Fibroblast of lung (primary cell): ENCODE results near the gene NOG.

Experiments
- EZH2 ChIP-seq: IDR thresholded peaks from 2 replicates; pipeline ENCODE4 v1.5.1; 2012; ENCODE audit warnings: low read length, control low read depth, mild to moderate bottlenecking; ENCODE audit errors: missing control alignments
- TF ChIP-seq, protein P1 (sequence below), 2 donors: IDR thresholded peaks in 1 of 2; conservative IDR thresholded peaks in 1 of 2; 1 replicate in 1 of 2; 2 replicates in 1 of 2; pipeline ENCODE4 v1.5.1; 2011 to 2012; ENCODE audit warnings: low read length in 2 of 2, control low read depth in 1 of 2, inconsistent platforms in 1 of 2, low read depth in 1 of 2, mild to moderate bottlenecking in 1 of 2

- TF ChIP-seq, protein P1, sequence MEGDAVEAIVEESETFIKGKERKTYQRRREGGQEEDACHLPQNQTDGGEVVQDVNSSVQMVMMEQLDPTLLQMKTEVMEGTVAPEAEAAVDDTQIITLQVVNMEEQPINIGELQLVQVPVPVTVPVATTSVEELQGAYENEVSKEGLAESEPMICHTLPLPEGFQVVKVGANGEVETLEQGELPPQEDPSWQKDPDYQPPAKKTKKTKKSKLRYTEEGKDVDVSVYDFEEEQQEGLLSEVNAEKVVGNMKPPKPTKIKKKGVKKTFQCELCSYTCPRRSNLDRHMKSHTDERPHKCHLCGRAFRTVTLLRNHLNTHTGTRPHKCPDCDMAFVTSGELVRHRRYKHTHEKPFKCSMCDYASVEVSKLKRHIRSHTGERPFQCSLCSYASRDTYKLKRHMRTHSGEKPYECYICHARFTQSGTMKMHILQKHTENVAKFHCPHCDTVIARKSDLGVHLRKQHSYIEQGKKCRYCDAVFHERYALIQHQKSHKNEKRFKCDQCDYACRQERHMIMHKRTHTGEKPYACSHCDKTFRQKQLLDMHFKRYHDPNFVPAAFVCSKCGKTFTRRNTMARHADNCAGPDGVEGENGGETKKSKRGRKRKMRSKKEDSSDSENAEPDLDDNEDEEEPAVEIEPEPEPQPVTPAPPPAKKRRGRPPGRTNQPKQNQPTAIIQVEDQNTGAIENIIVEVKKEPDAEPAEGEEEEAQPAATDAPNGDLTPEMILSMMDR (conservative IDR thresholded peaks at IDR 0.05 in 1 of 2, IDR thresholded peaks at IDR 0.05 in 1 of 2; ENCODE audit: low read depth in 1 of 2, low read length in 2 of 2): no peak
- no peak for TF ChIP-seq EZH2
Observed at GRCh38 chr17:56624912-56625311, 31.4 kb downstream of the NOG start.
